Caco-2 (cell line): Measurements from ENCODE around the gene PABPC1L. TPM values are rescaled to one million over a fixed set of nuclear protein-coding genes. Genes with fewer than 3 reads are reported as not detected.

Experiments
- BruUV-seq: library from RNA; stranded (reverse); fragments of 400-500 nt; replicated peaks from 2 replicates; lab custom pipeline; 2021; lab: Mats Ljungman, UMichigan
- CTCF ChIA-PET: fragments of 300-600 bp; sonication (Branson Sonifier 250); formaldehyde crosslinking; loops from one replicate; lab custom pipeline; 2022; ENCODE audit warnings: antibody characterized with exemption; lab: Charles Lee
- POLR2A ChIA-PET: fragments of 300-600 bp; sonication (Branson Sonifier 250); formaldehyde crosslinking; loops from one replicate; lab custom pipeline; 2022; ENCODE audit warnings: antibody characterized with exemption; lab: Charles Lee
- DNase-seq, 2 experiments: peaks; one replicate each; pipeline versions ENCODE4 v3.0.0 to v3.0.0-alpha.2; 2020 to 2022
- H3K27me3 ChIP-seq: replicated peaks from 2 replicates; pipeline ENCODE4 v1.6.0; 2011; ENCODE audit warnings: low read length; ENCODE audit not compliant: control insufficient read depth, insufficient read depth
- H3K36me3 ChIP-seq: 2 replicates; pipeline ENCODE4 v1.5.1; 2011; ENCODE audit warnings: low read length; ENCODE audit not compliant: control insufficient read depth, insufficient read depth
- H3K4me1 ChIP-seq: fragments of 250-450 bp; sonication (Bioruptor Pico); 2 replicates; pipeline ENCODE4 v1.5.1; 2020; ENCODE audit warnings: mild to moderate bottlenecking
- H3K4me3 ChIP-seq: 2 replicates; pipeline ENCODE4 v1.5.1; 2011; ENCODE audit warnings: low read depth, mild to moderate bottlenecking, control low read depth, low read length
- H3K9me3 ChIP-seq: fragments of 250-450 bp; sonication (Bioruptor Pico); 2 replicates; pipeline ENCODE4 v1.5.1; 2020; ENCODE audit warnings: mild to moderate bottlenecking, moderate library complexity
- H3K27ac Mint-ChIP-seq: one replicate; pipeline ENCODE4 v1.8.0; 2022; ENCODE audit warnings: mixed read lengths; ENCODE audit not compliant: unreplicated experiment
- H3K27me3 Mint-ChIP-seq: one replicate; pipeline ENCODE4 v1.8.0; 2022; ENCODE audit warnings: mixed read lengths; ENCODE audit not compliant: insufficient read depth, unreplicated experiment
- H3K36me3 Mint-ChIP-seq: one replicate; pipeline ENCODE4 v1.8.0; 2022; ENCODE audit warnings: mild to moderate bottlenecking, mixed read lengths; ENCODE audit not compliant: insufficient read depth, unreplicated experiment
- H3K4me1 Mint-ChIP-seq: one replicate; pipeline ENCODE4 v1.8.0; 2022; ENCODE audit warnings: low read depth, mixed read lengths; ENCODE audit not compliant: unreplicated experiment
- H3K4me3 Mint-ChIP-seq: one replicate; pipeline ENCODE4 v1.8.0; 2022; ENCODE audit warnings: mild to moderate bottlenecking, moderate library complexity, mixed read lengths; ENCODE audit not compliant: unreplicated experiment
- H3K9me3 Mint-ChIP-seq: one replicate; pipeline ENCODE4 v1.8.0; 2022; ENCODE audit warnings: mixed read lengths; ENCODE audit not compliant: unreplicated experiment
- CTCF ChIP-seq, 2 experiments: fragments of 200-600 bp in 1 of 2; IDR thresholded peaks; 1 replicate in 1 of 2; 2 replicates in 1 of 2; pipeline versions ENCODE4 v1.5.1 to v1.8.0; 2011 to 2022; ENCODE audit warnings: antibody characterized with exemption in 1 of 2, control low read depth in 1 of 2, inconsistent platforms in 1 of 2, low read depth in 1 of 2, low read length in 1 of 2, mild to moderate bottlenecking in 1 of 2, moderate library complexity in 1 of 2; ENCODE audit not compliant: insufficient read depth in 1 of 2, severe bottlenecking in 1 of 2, unreplicated experiment in 1 of 2
- intact Hi-C: fragments of 100-400 bp; cut with micrococcal nuclease; formaldehyde crosslinking; loops from one replicate; pipeline ENCODE4 v1.10.0; 2022; ENCODE audit not compliant: unreplicated experiment
- total RNA-seq: library from RNA; stranded (reverse); gene quantifications from 2 replicates; pipeline ENCODE4 v1.2.3, GENCODE V29; 2022

Gene PABPC1L
- total RNA-seq, 1 experiment from 2014 or later, result 255 TPM

GRCh38 chr20:44969300-44969894 lies 59.5 kb downstream of the PABPC1L start:
- Mint-ChIP-seq H3K9me3 (no peaks in the 10 kb centered on the region), H3K36me3 (peaks cover 29% of the 10 kb centered on the region), H3K27ac (no peak overlapping the region), H3K4me3 (no peak overlapping the region), H3K27me3 (no peaks in the 10 kb centered on the region), H3K4me1 (peaks cover 25% of the 10 kb centered on the region)
- ChIA-PET POLR2A (no interaction called here), CTCF (no interaction called here)
- Histone ChIP-seq H3K4me3 (no peak overlapping the region), H3K27me3 (no peaks in the 10 kb centered on the region), H3K4me1 (peaks cover 28% of the 10 kb centered on the region), H3K36me3 (peaks cover 1% of the 10 kb centered on the region; the same call in 1 of the 2 replicates), H3K9me3 (no peaks in the 10 kb centered on the region)
- TF ChIP-seq CTCF (IDR thresholded peaks at IDR 0.05; ENCODE audit: insufficient read depth in 1 of 2, low read depth in 1 of 2, low read length in 1 of 2, severe bottlenecking in 1 of 2, unreplicated experiment in 1 of 2), result no peak
- no TSS peak for BruUV-seq
- no peak for DNase-seq
- intact Hi-C loops, result no loop called here

GRCh38 chr20:44970243-44970757 lies 60.4 kb downstream of the PABPC1L start:
- no peaks in the 10 kb centered on the region for H3K27me3 ChIP-seq
- H3K4me1 ChIP-seq, result peaks cover 22% of the 10 kb centered on the region
- H3K4me3 ChIP-seq, result no peak overlapping the region
- no peaks in the 10 kb centered on the region for H3K9me3 Mint-ChIP-seq
- TF ChIP-seq CTCF (IDR thresholded peaks at IDR 0.05; ENCODE audit: insufficient read depth in 1 of 2, low read depth in 1 of 2, low read length in 1 of 2, severe bottlenecking in 1 of 2, unreplicated experiment in 1 of 2), result no peak
- BruUV-seq, result no TSS peak
- ChIA-PET CTCF (interaction anchor here (0.7 kb wide), 1 partner anchor 185 kb away, joined by 4 read pairs; no protein-coding TSS in a partner anchor), POLR2A (interaction anchor here (0.6 to 0.8 kb wide), 2 partner anchors 11 to 52 kb away, joined by 3 read pairs; no protein-coding TSS in a partner anchor)
- DNase-seq, result no peak
- H3K27ac Mint-ChIP-seq, result no peak overlapping the region
- peaks cover 25% of the 10 kb centered on the region for H3K4me1 Mint-ChIP-seq
- no peaks in the 10 kb centered on the region for H3K9me3 ChIP-seq
- no peak overlapping the region for H3K4me3 Mint-ChIP-seq
- intact Hi-C loops, result no loop called here
- H3K36me3 ChIP-seq, result peaks cover 4% of the 10 kb centered on the region; the same call in 1 of the 2 replicates
- no peaks in the 10 kb centered on the region for H3K27me3 Mint-ChIP-seq
- H3K36me3 Mint-ChIP-seq, result peaks cover 38% of the 10 kb centered on the region

GRCh38 chr20:44973053-44973452 lies 63.2 kb downstream of the PABPC1L start:
- DNase-seq, result no peak
- peaks cover 33% of the 10 kb centered on the region for H3K36me3 Mint-ChIP-seq
- no peak overlapping the region for H3K4me3 ChIP-seq
- 0 out of 2 replicates have a peak, but pooled peaks cover 4% of the 10 kb centered on the region for H3K36me3 ChIP-seq
- H3K27ac Mint-ChIP-seq, result no peak overlapping the region
- H3K27me3 Mint-ChIP-seq, result no peaks in the 10 kb centered on the region
- POLR2A ChIA-PET, result no interaction called here
- H3K9me3 Mint-ChIP-seq, result no peaks in the 10 kb centered on the region
- intact Hi-C loops, result no loop called here
- H3K4me1 ChIP-seq, result peaks cover 8% of the 10 kb centered on the region; the same call in 1 of the 2 replicates
- H3K27me3 ChIP-seq, result no peaks in the 10 kb centered on the region
- no TSS peak for BruUV-seq
- H3K4me1 Mint-ChIP-seq, result peaks cover 22% of the 10 kb centered on the region
- CTCF ChIA-PET, result no interaction called here
- H3K9me3 ChIP-seq, result no peaks in the 10 kb centered on the region
- no peak overlapping the region for H3K4me3 Mint-ChIP-seq
- TF ChIP-seq CTCF (IDR thresholded peaks at IDR 0.05; ENCODE audit: insufficient read depth in 1 of 2, low read depth in 1 of 2, low read length in 1 of 2, severe bottlenecking in 1 of 2, unreplicated experiment in 1 of 2), result no peak
